Activated T-cell treated with anti-CD3 and anti-CD28 coated beads, Interleukin-2, amount 50 U/mL, for 24 hours (primary cell): ENCODE data around the gene RPL18.
A peak's percentile ranks its signal among the peaks of the same experiment; 100 is the strongest.
"Not testable (repeated sequence)": the region's sequence is repeated elsewhere in the genome, so short reads cannot be mapped to it uniquely, and the experiment has no call there.

Experiments used
- DNase-seq: peaks from one replicate; pipeline ENCODE4 v3.0.0-alpha.2; 2020
- H3K27ac Mint-ChIP-seq: 2 replicates; pipeline ENCODE4 v1.8.0; 2020; ENCODE audit warnings: mild to moderate bottlenecking, mixed read lengths
- H3K27me3 Mint-ChIP-seq: 2 replicates; pipeline ENCODE4 v1.8.0; 2020; ENCODE audit warnings: mixed read lengths
- H3K36me3 Mint-ChIP-seq: 2 replicates; pipeline ENCODE4 v1.8.0; 2020; ENCODE audit warnings: low read depth, mixed read lengths
- H3K4me1 Mint-ChIP-seq: 2 replicates; pipeline ENCODE4 v1.8.0; 2020; ENCODE audit warnings: low read depth, mixed read lengths
- H3K4me3 Mint-ChIP-seq: 2 replicates; pipeline ENCODE4 v1.8.0; 2020; ENCODE audit warnings: mild to moderate bottlenecking, moderate library complexity, mixed read lengths
- H3K9me3 Mint-ChIP-seq: 2 replicates; pipeline ENCODE4 v1.8.0; 2020; ENCODE audit warnings: mixed read lengths

The RPL18 gene

GRCh38 chr19:48636859-48637448 is 18.0 kb upstream of the RPL18 start, which contains the start of gene DBP:
TSS of gene DBP (minus strand) at chr19:48637379. CDS start at chr19:48636994, 385 bp downstream.
- H3K27ac Mint-ChIP-seq: peak within 1 kb of the TSS; percentile 98
- peaks cover 67% of the 10 kb centered on the region for H3K4me1 Mint-ChIP-seq

GRCh38 chr19:48635966-48636858 is 17.2 kb upstream of the RPL18 start:
- peaks cover 71% of the 10 kb centered on the region for H3K4me1 Mint-ChIP-seq
- H3K27me3 Mint-ChIP-seq: no peaks in the 10 kb centered on the region

More at GRCh38 chr19:48636859-48637448, 18.0 kb upstream of the RPL18 start, which contains the start of gene DBP:
- DNase-seq: no peak
- Mint-ChIP-seq H3K4me3 (peak within 1 kb of the TSS; percentile 82), H3K9me3 (no peaks in the 10 kb centered on the region), H3K36me3 (peaks cover 6% of the 10 kb centered on the region), H3K27me3 (no peaks in the 10 kb centered on the region)

GRCh38 chr19:48635263-48635965 is 16.4 kb upstream of the RPL18 start:
- Mint-ChIP-seq H3K27ac (peak overlapping the region; percentile 98), H3K36me3 (peaks cover 18% of the 10 kb centered on the region), H3K4me3 (peak overlapping the region; percentile 82), H3K4me1 (peaks cover 75% of the 10 kb centered on the region), H3K27me3 (no peaks in the 10 kb centered on the region), H3K9me3 (no peaks in the 10 kb centered on the region)
- peak; percentile 88 for DNase-seq

More at GRCh38 chr19:48635966-48636858, 17.2 kb upstream of the RPL18 start:
- Mint-ChIP-seq H3K36me3 (peaks cover 11% of the 10 kb centered on the region), H3K4me3 (peak overlapping the region; percentile 82), H3K27ac (peak overlapping the region; percentile 98), H3K9me3 (no peaks in the 10 kb centered on the region)
- peak; percentile 59 for DNase-seq

- no peaks in the 10 kb centered on the region for H3K27me3 Mint-ChIP-seq
- DNase-seq: peak; percentile 96
- peak overlapping the region; percentile 94 for H3K27ac Mint-ChIP-seq
- H3K36me3 Mint-ChIP-seq: peaks cover 25% of the 10 kb centered on the region
- no peaks in the 10 kb centered on the region for H3K9me3 Mint-ChIP-seq
- H3K4me3 Mint-ChIP-seq: peak overlapping the region; percentile 77
- H3K4me1 Mint-ChIP-seq: peaks cover 75% of the 10 kb centered on the region
Measured at GRCh38 chr19:48634424-48635262, 15.7 kb upstream of the RPL18 start.

- DNase-seq: no peak
- no peaks in the 10 kb centered on the region for H3K27me3 Mint-ChIP-seq
- peaks cover 70% of the 10 kb centered on the region for H3K4me1 Mint-ChIP-seq
- H3K9me3 Mint-ChIP-seq: no peaks in the 10 kb centered on the region
- peak overlapping the region; percentile 94 for H3K27ac Mint-ChIP-seq
- peaks cover 31% of the 10 kb centered on the region for H3K36me3 Mint-ChIP-seq
- peak overlapping the region; percentile 77 for H3K4me3 Mint-ChIP-seq
Measured at GRCh38 chr19:48634036-48634342, 15.0 kb upstream of the RPL18 start.

- Mint-ChIP-seq H3K9me3 (no peaks in the 10 kb centered on the region), H3K36me3 (peaks cover 37% of the 10 kb centered on the region), H3K27me3 (no peaks in the 10 kb centered on the region), H3K4me3 (peak overlapping the region; percentile 77), H3K4me1 (peaks cover 64% of the 10 kb centered on the region), H3K27ac (peak overlapping the region; percentile 94)
- no peak for DNase-seq
Measured at GRCh38 chr19:48633148-48634035, 14.4 kb upstream of the RPL18 start.

- peaks cover 39% of the 10 kb centered on the region for H3K36me3 Mint-ChIP-seq
- no peak for DNase-seq
- H3K27ac Mint-ChIP-seq: peak overlapping the region; percentile 94
- no peak overlapping the region for H3K4me3 Mint-ChIP-seq
- H3K9me3 Mint-ChIP-seq: no peaks in the 10 kb centered on the region
- no peaks in the 10 kb centered on the region for H3K27me3 Mint-ChIP-seq
- peaks cover 58% of the 10 kb centered on the region for H3K4me1 Mint-ChIP-seq
Measured at GRCh38 chr19:48632692-48633147, 13.7 kb upstream of the RPL18 start.

GRCh38 chr19:48632286-48632685 is 13.3 kb upstream of the RPL18 start:
- Mint-ChIP-seq H3K36me3 (peaks cover 43% of the 10 kb centered on the region), H3K27ac (peak overlapping the region; percentile 94), H3K4me1 (peaks cover 59% of the 10 kb centered on the region)
- DNase-seq, H3K27me3 Mint-ChIP-seq, H3K4me3 Mint-ChIP-seq, H3K9me3 Mint-ChIP-seq: not testable (repeated sequence)

GRCh38 chr19:48631225-48631624 is 12.2 kb upstream of the RPL18 start:
- Mint-ChIP-seq H3K36me3 (peaks cover 50% of the 10 kb centered on the region), H3K27me3 (no peaks in the 10 kb centered on the region), H3K27ac (peak overlapping the region; percentile 37), H3K4me3 (no peak overlapping the region), H3K9me3 (no peaks in the 10 kb centered on the region), H3K4me1 (peaks cover 59% of the 10 kb centered on the region)
- no peak for DNase-seq

- H3K27ac Mint-ChIP-seq: peak overlapping the region; percentile 37
- no peak for DNase-seq
- no peaks in the 10 kb centered on the region for H3K9me3 Mint-ChIP-seq
- peaks cover 58% of the 10 kb centered on the region for H3K4me1 Mint-ChIP-seq
- H3K4me3 Mint-ChIP-seq: no peak overlapping the region
- H3K27me3 Mint-ChIP-seq: no peaks in the 10 kb centered on the region
- H3K36me3 Mint-ChIP-seq: peaks cover 54% of the 10 kb centered on the region
Measured at GRCh38 chr19:48630296-48631063, 11.5 kb upstream of the RPL18 start.

GRCh38 chr19:48629599-48630295 is 10.8 kb upstream of the RPL18 start:
- peaks cover 59% of the 10 kb centered on the region for H3K4me1 Mint-ChIP-seq
- H3K27ac Mint-ChIP-seq: no peak overlapping the region
- no peaks in the 10 kb centered on the region for H3K9me3 Mint-ChIP-seq
- H3K4me3 Mint-ChIP-seq: no peak overlapping the region
- no peaks in the 10 kb centered on the region for H3K27me3 Mint-ChIP-seq
- H3K36me3 Mint-ChIP-seq: peaks cover 59% of the 10 kb centered on the region
- DNase-seq: no peak

GRCh38 chr19:48629297-48629598 is 10.3 kb upstream of the RPL18 start:
- Mint-ChIP-seq H3K36me3 (peaks cover 63% of the 10 kb centered on the region), H3K9me3 (no peaks in the 10 kb centered on the region), H3K27ac (no peak overlapping the region), H3K4me1 (peaks cover 58% of the 10 kb centered on the region), H3K4me3 (no peak overlapping the region), H3K27me3 (no peaks in the 10 kb centered on the region)
- no peak for DNase-seq
